ENCODE results near the gene DAPK2.

Gene DAPK2
- long read RNA-seq, result 0 reads

DNA sequence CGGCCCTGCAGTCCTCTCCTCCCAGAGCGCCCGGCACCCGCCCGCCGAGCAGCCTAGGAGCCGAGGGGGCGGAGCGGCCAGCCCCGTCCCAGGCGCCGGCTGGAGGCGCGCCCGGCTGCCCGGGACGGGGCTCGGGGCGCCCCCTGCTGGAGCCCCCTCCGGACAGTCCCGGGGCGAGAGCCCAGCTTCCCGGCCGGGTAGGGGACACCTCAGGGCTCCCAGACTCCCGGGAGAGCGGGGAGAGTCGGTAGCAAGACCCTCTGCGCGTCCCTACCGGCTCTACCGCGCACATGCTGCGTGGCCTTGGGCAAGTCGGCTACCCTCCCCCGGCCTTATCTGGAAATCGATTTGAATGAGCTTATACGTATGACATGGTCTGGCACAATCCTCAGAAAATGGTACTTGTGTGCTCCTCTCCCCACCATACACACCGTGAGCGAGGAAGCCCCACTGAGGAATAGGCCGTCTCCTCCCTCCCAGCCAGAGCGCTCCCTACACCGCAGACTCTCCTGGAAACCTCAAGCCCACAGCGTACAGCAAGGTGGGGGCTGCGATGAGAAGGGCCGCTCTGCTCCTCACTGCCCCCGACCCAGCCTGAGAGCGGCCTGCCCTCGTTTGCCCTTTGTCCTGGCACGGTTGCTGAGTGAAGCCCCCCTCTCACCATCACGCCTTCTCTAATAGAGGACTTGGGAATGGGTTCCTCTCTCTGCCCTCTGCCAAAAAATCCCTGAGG is at the start of gene DAPK2:
TSS of gene DAPK2 (minus strand) at position 65 of the 733 bp plus-strand sequence. CDS start 6,224 bp downstream, outside the sequence.
- Histone ChIP-seq H3K27ac (replicated peaks) (peak within 1 kb of the TSS; percentile 38), H3K4me3 (replicated peaks; ENCODE audit: insufficient read depth, low read length) (peak within 1 kb of the TSS; percentile 40), H3K27me3 (ENCODE audit: insufficient read depth, poor library complexity, severe bottlenecking) (no peaks in the 10 kb centered on the region)
- peak; percentile 41 to 44 for DNase-seq (ENCODE audit: low read depth in 1 of 2, low spot score in 1 of 2)
- TF ChIP-seq, protein P1, sequence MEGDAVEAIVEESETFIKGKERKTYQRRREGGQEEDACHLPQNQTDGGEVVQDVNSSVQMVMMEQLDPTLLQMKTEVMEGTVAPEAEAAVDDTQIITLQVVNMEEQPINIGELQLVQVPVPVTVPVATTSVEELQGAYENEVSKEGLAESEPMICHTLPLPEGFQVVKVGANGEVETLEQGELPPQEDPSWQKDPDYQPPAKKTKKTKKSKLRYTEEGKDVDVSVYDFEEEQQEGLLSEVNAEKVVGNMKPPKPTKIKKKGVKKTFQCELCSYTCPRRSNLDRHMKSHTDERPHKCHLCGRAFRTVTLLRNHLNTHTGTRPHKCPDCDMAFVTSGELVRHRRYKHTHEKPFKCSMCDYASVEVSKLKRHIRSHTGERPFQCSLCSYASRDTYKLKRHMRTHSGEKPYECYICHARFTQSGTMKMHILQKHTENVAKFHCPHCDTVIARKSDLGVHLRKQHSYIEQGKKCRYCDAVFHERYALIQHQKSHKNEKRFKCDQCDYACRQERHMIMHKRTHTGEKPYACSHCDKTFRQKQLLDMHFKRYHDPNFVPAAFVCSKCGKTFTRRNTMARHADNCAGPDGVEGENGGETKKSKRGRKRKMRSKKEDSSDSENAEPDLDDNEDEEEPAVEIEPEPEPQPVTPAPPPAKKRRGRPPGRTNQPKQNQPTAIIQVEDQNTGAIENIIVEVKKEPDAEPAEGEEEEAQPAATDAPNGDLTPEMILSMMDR (IDR thresholded peaks at IDR 0.05; ENCODE audit: insufficient read depth, low read length), result peak; percentile 34
- TF ChIP-seq SPI1 (IDR thresholded peaks at IDR 0.05; ENCODE audit: borderline replicate concordance, low read depth) (no peak), GABPA (IDR thresholded peaks at IDR 0.05; ENCODE audit: low read depth) (no peak)

DNA sequence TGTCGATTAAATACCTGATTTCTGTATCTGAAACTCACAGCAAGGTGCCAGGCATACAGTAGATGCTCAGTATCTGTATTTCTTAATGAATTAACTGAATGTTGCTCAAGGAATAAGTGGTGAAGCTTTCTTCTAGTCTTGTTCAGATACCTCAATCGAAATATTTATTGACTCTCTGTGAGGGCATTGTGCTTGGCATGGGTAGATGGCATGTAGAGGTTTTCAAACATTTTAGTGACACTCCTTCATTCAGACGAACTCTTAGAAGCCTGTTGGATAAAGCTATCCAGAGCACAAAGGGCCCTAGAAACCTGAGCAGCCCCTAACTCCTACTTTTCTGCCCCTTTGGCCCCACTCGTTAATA is 49.1 kb upstream of the DAPK2 start:
- Histone ChIP-seq H3K27me3 (ENCODE audit: insufficient read depth, poor library complexity, severe bottlenecking) (no peaks in the 10 kb centered on the region), H3K27ac (replicated peaks) (peak overlapping the region; percentile 90), H3K4me3 (replicated peaks; ENCODE audit: insufficient read depth, low read length) (peak overlapping the region; percentile 57)
- no peak for DNase-seq (ENCODE audit: low read depth in 1 of 2, low spot score in 1 of 2)
- TF ChIP-seq POLR2AphosphoS5 (IDR thresholded peaks at IDR 0.05; ENCODE audit: low read depth) (no peak), GABPA (IDR thresholded peaks at IDR 0.05; ENCODE audit: low read depth) (no peak), SPI1 (IDR thresholded peaks at IDR 0.05; ENCODE audit: borderline replicate concordance, low read depth) (no peak)
- TF ChIP-seq, protein P1 (IDR thresholded peaks at IDR 0.05; ENCODE audit: insufficient read depth, low read length), result no peak
- TF ChIP-seq, protein P2, sequence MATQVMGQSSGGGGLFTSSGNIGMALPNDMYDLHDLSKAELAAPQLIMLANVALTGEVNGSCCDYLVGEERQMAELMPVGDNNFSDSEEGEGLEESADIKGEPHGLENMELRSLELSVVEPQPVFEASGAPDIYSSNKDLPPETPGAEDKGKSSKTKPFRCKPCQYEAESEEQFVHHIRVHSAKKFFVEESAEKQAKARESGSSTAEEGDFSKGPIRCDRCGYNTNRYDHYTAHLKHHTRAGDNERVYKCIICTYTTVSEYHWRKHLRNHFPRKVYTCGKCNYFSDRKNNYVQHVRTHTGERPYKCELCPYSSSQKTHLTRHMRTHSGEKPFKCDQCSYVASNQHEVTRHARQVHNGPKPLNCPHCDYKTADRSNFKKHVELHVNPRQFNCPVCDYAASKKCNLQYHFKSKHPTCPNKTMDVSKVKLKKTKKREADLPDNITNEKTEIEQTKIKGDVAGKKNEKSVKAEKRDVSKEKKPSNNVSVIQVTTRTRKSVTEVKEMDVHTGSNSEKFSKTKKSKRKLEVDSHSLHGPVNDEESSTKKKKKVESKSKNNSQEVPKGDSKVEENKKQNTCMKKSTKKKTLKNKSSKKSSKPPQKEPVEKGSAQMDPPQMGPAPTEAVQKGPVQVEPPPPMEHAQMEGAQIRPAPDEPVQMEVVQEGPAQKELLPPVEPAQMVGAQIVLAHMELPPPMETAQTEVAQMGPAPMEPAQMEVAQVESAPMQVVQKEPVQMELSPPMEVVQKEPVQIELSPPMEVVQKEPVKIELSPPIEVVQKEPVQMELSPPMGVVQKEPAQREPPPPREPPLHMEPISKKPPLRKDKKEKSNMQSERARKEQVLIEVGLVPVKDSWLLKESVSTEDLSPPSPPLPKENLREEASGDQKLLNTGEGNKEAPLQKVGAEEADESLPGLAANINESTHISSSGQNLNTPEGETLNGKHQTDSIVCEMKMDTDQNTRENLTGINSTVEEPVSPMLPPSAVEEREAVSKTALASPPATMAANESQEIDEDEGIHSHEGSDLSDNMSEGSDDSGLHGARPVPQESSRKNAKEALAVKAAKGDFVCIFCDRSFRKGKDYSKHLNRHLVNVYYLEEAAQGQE (IDR thresholded peaks at IDR 0.05; ENCODE audit: insufficient replicate concordance, low read depth), result no peak

DNA sequence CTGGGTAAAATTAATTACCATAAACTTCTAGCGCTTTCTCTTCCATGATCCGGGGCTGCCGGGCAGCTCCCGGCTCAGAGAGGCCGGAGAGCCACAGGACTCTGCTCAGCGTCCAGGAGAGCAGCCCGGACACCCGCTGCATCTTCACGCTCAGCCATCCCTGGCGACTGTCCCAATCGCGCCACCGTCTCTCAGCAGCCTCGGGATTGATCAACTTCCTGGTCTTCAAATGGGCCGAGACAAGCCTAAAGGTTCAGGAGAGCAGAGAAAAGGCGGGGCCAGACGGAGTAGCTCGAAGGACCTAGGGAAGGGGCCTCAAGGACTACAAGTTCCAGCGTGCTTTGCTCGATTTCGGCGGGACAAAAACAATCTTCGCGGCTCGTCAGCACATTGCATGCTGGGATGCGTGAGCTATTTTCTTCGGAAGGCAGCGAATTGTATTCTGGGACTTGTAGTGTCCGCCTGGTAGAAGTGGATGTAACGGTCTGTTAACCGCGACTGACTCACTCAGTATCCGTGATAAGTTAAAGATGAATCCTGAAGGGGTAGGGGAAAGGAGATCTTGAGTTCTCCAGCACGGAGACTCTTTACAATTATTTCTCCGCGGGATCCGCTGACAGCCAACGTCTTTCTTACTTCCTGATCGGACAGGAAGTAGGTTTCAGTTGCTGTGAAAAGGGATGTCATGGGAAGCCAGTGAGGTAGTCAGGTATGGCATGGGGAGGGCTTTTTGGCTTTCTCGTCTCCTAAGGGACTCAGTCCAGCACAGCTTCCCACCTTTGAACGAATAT is 47.5 kb upstream of the DAPK2 start, which contains the start of gene CIAO2A:
TSS of gene CIAO2A (minus strand) at position 212 of the 791 bp plus-strand sequence. CDS start at position 142, 70 bp downstream.
- H3K4me3 ChIP-seq (replicated peaks; ENCODE audit: insufficient read depth, low read length), result peak within 1 kb of the TSS; percentile 74
- TF ChIP-seq GABPA (IDR thresholded peaks at IDR 0.05; ENCODE audit: low read depth) (peak; percentile 65), POLR2AphosphoS5 (IDR thresholded peaks at IDR 0.05; ENCODE audit: low read depth) (peak; percentile 58), SPI1 (IDR thresholded peaks at IDR 0.05; ENCODE audit: borderline replicate concordance, low read depth) (peak; percentile 67; the same call in 1 of the 2 replicates)
- TF ChIP-seq, protein P2 (IDR thresholded peaks at IDR 0.05; ENCODE audit: insufficient replicate concordance, low read depth), result peak; percentile 19
- TF ChIP-seq, protein P1 (IDR thresholded peaks at IDR 0.05; ENCODE audit: insufficient read depth, low read length), result no peak

More for the DNA sequence above, 47.5 kb upstream of the DAPK2 start, which contains the start of gene CIAO2A:
- H3K27me3 ChIP-seq (ENCODE audit: insufficient read depth, poor library complexity, severe bottlenecking), result no peaks in the 10 kb centered on the region
- DNase-seq (ENCODE audit: low read depth in 1 of 2, low spot score in 1 of 2), result peak; percentile 100
- peak within 1 kb of the TSS; percentile 90 for H3K27ac ChIP-seq (replicated peaks)

Data from HL-60 (cell line).